CD8-positive, alpha-beta memory T cell (primary cell): ENCODE measurements around the gene ZNF718. TPM values are rescaled to one million over a fixed set of nuclear protein-coding genes. Genes with fewer than 3 reads are reported as not detected.
"Not testable (repeated sequence)": the region's sequence is repeated elsewhere in the genome, so short reads cannot be mapped to it uniquely, and the experiment has no call there.

ENCODE experiments used
- CTCF ChIA-PET: fragments of 350-600 bp; sonication (Branson Sonifier 250); formaldehyde crosslinking; loops from one replicate; lab custom pipeline; 2021; ENCODE audit warnings: antibody characterized with exemption; lab: Charles Lee
- POLR2A ChIA-PET: fragments of 350-600 bp; sonication (Branson Sonifier 250); formaldehyde crosslinking; loops from one replicate; lab custom pipeline; 2021; ENCODE audit warnings: antibody characterized with exemption; lab: Charles Lee
- DNase-seq, 5 donors: peaks; one replicate each; pipeline versions ENCODE4 v3.0.0 to v3.0.0-alpha.2; 2020 to 2022; ENCODE audit warnings: mixed read lengths in 1 of 5
- H3K27ac ChIP-seq: one replicate; pipeline ENCODE4 v1.7.0; 2013; ENCODE audit warnings: low read depth, mild to moderate bottlenecking, low read length, moderate library complexity
- H3K27me3 ChIP-seq: 2 replicates; pipeline ENCODE4 v1.7.0; 2013; ENCODE audit warnings: low read length, mild to moderate bottlenecking; ENCODE audit not compliant: insufficient read depth, poor library complexity, severe bottlenecking
- H3K36me3 ChIP-seq: 2 replicates; pipeline ENCODE4 v1.7.0; 2013; ENCODE audit warnings: mild to moderate bottlenecking, low read length, moderate library complexity; ENCODE audit not compliant: insufficient read depth
- H3K4me1 ChIP-seq: 2 replicates; pipeline ENCODE4 v1.7.0; 2013; ENCODE audit warnings: mild to moderate bottlenecking, low read length, moderate library complexity; ENCODE audit not compliant: insufficient read depth
- H3K4me3 ChIP-seq: 2 replicates; pipeline ENCODE4 v1.7.0; 2013; ENCODE audit warnings: mild to moderate bottlenecking, low read length
- H3K9me3 ChIP-seq: 2 replicates; pipeline ENCODE4 v1.7.0; 2013; ENCODE audit warnings: mild to moderate bottlenecking, low read length
- H3K27ac Mint-ChIP-seq, 8 donors: one replicate each; pipeline ENCODE4 v1.8.0; 2020 to 2021; ENCODE audit warnings: mixed read lengths in 8 of 8, mild to moderate bottlenecking in 6 of 8, inconsistent platforms in 3 of 8, moderate library complexity in 3 of 8
- H3K27me3 Mint-ChIP-seq, 2 donors: one replicate each; pipeline ENCODE4 v1.8.0; 2020 to 2021; ENCODE audit warnings: mixed read lengths in 2 of 2, mild to moderate bottlenecking in 1 of 2, moderate library complexity in 1 of 2
- H3K36me3 Mint-ChIP-seq, 3 donors: one replicate each; pipeline ENCODE4 v1.8.0; 2020 to 2021; ENCODE audit warnings: mixed read lengths in 3 of 3, inconsistent platforms in 1 of 3, mild to moderate bottlenecking in 1 of 3
- H3K4me1 Mint-ChIP-seq, 3 donors: one replicate each; pipeline ENCODE4 v1.8.0; 2020 to 2021; ENCODE audit warnings: mixed read lengths in 3 of 3, inconsistent platforms in 1 of 3, mild to moderate bottlenecking in 1 of 3
- H3K4me3 Mint-ChIP-seq, 7 donors: one replicate each; pipeline ENCODE4 v1.8.0; 2020 to 2021; ENCODE audit warnings: mixed read lengths in 7 of 7, mild to moderate bottlenecking in 6 of 7, moderate library complexity in 4 of 7, inconsistent platforms in 2 of 7
- H3K9me3 Mint-ChIP-seq, 5 donors: one replicate each; pipeline ENCODE4 v1.8.0; 2020 to 2022; ENCODE audit warnings: mixed read lengths in 5 of 5, mild to moderate bottlenecking in 3 of 5, moderate library complexity in 2 of 5, inconsistent platforms in 1 of 5
- polyA plus RNA-seq: library from polyadenylated mRNA; unstranded; fragments of 300-500 nt; fragmentation: Illumina TruSeq; gene quantifications from one replicate; pipeline ENCODE4 v1.2.3, GENCODE V29; 2021
- total RNA-seq, 2 experiments: library from RNA; stranded (reverse); gene quantifications; one replicate each; pipeline ENCODE4 v1.2.3, GENCODE V29; 2021

Gene ZNF718
- total and polyA plus RNA-seq, 3 experiments from 2014 or later = 5.8 to 10.7 (median 10.0) TPM

GRCh38 chr4:212438-213188 lies 88.3 kb downstream of the ZNF718 start:
- Mint-ChIP-seq H3K27me3 (peaks cover 0 to 4% of the 10 kb centered on the region in 2 donors), H3K27ac (peak overlapping the region in 1 of 8 donors; percentile 50), H3K36me3 (peaks cover 3 to 47% (median 5%) of the 10 kb centered on the region in 3 donors), H3K4me3 (peak overlapping the region in 3 of 7 donors; percentile 25 to 76 (median 43)), H3K9me3 (peaks cover 15 to 75% (median 34%) of the 10 kb centered on the region in 5 donors), H3K4me1 (peaks cover 40 to 47% (median 44%) of the 10 kb centered on the region in 3 donors)
- Histone ChIP-seq H3K4me3 (no peak overlapping the region), H3K27ac (no peak overlapping the region), H3K9me3 (no peaks in the 10 kb centered on the region), H3K4me1 (peaks cover 20% of the 10 kb centered on the region), H3K36me3 (no peaks in the 10 kb centered on the region), H3K27me3 (no peaks in the 10 kb centered on the region)
- no peak for DNase-seq
- ChIA-PET POLR2A (no interaction called here), CTCF (no interaction called here)

- Mint-ChIP-seq H3K36me3 (peaks cover 3 to 45% (median 4%) of the 10 kb centered on the region in 3 donors), H3K27ac (peak overlapping the region in 1 of 8 donors; percentile 50), H3K9me3 (peaks cover 15 to 70% (median 29%) of the 10 kb centered on the region in 5 donors), H3K4me3 (peak overlapping the region in 2 of 7 donors; percentile 7 to 9), H3K4me1 (peaks cover 35 to 41% (median 38%) of the 10 kb centered on the region in 3 donors)
- H3K27me3 ChIP-seq, H3K9me3 ChIP-seq, POLR2A ChIA-PET, H3K27me3 Mint-ChIP-seq, CTCF ChIA-PET, DNase-seq, H3K36me3 ChIP-seq, H3K27ac ChIP-seq, H3K4me3 ChIP-seq: not testable (repeated sequence)
- peaks cover 20% of the 10 kb centered on the region for H3K4me1 ChIP-seq
These were observed 88.9 kb downstream of the ZNF718 start for GRCh38 chr4:213189-213535.

Other genes starting within 250 kb of the ZNF718 start
- gene ZNF595, start 71.2 kb upstream of the ZNF718 start, total RNA-seq = 1 to 10 TPM; 7.7 to 8.5 TPM
- gene ZNF595, start 71.2 kb upstream of the ZNF718 start, polyA plus RNA-seq = 10.6 TPM
- not detected for gene ZNF732, start 181.0 kb downstream of the ZNF718 start, total RNA-seq
- gene ZNF732, start 181.0 kb downstream of the ZNF718 start, polyA plus RNA-seq = not detected
- gene ZNF141, start 213.3 kb downstream of the ZNF718 start, total RNA-seq = 10 to 100 TPM; 20.8 to 22.1 TPM
- 8.6 TPM for gene ZNF141, start 213.3 kb downstream of the ZNF718 start, polyA plus RNA-seq